GM12801 (cell line): ENCODE results near the gene TPBGL.

Experiments
- TF ChIP-seq, protein P1 (sequence below): IDR thresholded peaks from one replicate; pipeline ENCODE4 v1.5.1; 2011; ENCODE audit warnings: control low read depth; ENCODE audit not compliant: insufficient read length; ENCODE audit errors: extremely low read depth

Gene TPBGL

DNA sequence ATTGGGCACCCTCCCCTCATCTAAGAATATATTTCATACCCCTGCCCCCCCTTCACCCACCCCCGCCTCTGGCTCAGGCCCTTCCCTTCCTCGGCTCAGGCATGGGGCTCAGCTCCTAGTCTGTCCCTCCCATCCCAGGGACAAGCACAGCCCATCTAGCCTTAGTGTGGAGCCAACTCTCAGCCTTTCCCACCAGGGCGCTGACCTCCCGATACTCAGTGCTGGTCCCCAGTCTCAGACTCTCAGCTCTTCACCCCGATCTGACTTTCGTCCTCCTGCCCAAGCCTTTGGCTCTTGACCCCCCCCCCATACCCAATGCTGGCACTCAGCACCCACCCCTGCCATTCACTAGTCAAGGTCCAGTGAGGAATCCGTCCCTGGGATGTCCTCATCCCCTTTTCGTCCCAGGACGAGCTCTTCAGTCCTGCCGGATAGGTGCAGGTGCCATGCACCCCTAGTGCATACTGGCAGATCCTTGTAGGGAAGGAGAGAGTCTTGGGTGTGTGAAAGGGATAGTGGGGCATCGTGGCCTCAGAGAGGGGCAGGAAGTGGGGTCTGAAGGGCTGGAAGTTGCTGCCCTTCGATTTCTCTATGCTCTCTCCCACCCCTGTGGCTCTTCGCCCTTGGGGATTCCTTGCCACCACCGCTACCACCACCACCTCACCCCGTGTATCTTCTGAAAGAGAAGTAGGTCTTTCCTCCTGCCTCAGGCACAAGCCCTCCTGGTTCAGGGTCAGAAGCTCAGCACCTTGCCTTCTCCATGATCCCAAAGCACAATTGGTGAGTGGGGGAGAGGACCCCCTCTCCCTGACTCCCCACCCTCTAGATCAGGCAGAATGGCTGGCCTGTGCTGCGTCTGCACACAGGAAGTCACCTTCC lies 2.4 kb downstream of the TPBGL start:
- TF ChIP-seq, protein P1, sequence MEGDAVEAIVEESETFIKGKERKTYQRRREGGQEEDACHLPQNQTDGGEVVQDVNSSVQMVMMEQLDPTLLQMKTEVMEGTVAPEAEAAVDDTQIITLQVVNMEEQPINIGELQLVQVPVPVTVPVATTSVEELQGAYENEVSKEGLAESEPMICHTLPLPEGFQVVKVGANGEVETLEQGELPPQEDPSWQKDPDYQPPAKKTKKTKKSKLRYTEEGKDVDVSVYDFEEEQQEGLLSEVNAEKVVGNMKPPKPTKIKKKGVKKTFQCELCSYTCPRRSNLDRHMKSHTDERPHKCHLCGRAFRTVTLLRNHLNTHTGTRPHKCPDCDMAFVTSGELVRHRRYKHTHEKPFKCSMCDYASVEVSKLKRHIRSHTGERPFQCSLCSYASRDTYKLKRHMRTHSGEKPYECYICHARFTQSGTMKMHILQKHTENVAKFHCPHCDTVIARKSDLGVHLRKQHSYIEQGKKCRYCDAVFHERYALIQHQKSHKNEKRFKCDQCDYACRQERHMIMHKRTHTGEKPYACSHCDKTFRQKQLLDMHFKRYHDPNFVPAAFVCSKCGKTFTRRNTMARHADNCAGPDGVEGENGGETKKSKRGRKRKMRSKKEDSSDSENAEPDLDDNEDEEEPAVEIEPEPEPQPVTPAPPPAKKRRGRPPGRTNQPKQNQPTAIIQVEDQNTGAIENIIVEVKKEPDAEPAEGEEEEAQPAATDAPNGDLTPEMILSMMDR: no peak

DNA sequence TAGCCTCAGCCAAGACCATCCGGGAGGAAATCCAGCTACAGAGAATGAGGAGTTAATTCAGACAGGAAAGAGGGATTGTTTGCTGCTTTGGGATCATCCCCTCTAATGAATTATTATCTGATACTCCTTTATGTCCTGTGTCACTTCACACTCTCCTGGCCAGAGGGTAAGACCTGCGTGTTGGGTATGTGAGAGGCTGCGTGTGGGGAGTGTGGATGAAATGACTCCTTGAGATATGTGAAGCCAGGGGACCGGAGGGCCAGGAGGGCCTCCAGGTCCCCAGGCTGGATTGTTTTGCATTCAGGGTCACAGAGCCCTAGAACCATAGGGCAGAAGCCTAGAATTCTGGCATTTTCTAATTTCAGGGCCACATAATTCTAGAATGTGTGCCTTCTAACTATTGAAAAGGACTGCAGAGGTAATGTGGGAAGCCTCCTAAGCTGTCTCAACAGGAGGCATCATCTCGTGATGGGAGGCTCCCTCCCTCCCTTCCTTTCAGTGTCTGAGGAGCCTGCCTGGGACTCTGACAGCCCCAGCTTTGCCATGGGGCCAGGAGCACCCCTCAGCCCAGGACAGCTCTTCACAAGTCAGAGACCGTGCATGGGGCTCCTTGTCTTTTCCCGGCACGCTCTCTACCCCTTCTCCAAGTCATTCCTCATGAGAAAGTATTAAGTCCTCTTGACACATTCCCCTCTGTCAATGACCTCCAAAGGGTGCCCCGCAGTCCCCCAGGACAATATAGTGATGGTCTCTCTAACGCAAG lies 3.7 kb downstream of the TPBGL start:
- TF ChIP-seq, protein P1: no peak

- TF ChIP-seq, protein P1: no peak
Measured at GRCh38 chr11:75245356-75246005, 4.9 kb downstream of the TPBGL start.

DNA sequence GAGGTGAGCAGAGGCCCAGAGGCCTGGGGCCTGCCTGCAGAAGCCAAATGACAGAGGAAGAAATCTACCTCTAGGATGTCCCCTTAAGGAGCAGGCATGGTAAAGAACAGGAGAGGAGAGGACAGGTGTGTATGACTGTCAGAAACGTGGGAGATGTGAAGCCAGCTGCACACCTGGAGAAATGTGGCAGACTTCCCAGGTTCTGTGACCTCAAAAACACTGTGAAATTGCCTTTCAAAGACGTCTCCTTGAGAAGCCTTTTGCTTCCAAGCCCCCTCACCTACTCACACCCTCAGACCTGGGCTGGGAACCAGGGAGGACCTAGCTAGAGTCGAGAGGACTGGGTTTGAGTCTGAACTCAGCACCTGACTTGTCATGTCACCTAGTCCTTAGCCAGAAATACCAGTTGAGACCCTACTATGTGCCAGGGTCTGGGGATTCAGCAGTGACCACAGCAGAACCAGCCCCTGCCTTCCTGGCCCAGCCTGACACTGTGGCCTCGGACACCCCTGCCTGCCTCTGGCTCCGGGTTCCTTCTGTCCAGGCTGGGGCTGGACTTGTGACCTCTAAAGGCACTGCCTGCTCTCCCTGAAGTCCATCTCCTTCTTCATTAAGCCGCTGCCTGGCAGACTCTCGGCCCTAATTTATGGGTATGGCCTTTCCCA lies 5.6 kb downstream of the TPBGL start:
- TF ChIP-seq, protein P1: no peak

DNA sequence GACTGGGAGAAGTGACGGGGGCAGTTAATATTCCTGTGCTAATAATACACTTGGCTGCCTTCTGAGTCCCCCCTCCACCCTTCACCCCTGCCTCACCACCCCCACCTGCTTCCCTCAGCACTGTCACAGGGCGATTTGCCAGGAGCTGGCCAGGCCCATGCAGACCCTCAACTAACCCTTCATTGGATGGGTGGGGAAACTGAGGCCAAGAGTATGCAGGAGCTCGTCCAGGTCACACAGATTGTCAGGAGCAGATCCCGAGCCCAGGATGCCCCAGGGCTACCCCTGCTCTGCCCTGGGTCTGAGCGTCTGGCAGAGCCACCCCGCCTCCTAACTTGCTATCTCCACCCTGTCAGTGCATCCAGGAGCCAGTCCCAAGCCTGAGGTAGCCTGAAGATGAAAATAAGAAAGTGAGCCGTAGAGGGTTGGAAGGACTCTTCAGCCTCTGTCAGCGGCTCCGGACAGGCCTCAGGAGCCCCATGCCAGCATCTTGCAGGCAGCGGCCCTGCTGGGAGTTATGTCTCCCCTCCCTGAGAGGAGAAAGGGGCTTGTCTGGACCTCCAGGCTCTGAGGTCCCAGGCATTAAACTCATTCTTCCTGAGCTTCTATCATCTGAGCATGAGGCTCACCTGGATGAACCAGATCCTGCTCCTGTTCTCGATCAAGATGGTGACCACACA lies 6.2 kb downstream of the TPBGL start:
- TF ChIP-seq, protein P1: no peak

DNA sequence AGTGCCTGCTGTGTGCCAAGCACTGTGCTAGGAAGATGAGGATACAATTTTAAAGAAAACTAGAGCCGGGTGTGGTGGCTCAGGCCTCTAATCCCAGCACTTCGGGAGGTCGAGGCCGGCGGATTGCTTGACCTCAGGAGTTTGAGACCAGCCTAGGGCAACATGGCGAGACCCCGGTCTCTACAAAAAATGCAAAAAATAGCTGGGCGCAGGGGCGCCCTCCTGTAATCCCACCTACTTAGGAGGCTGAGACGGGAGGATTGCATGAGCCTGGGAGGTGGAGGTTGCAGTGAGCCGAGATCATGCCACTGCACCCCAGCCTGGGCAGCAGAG lies 8.3 kb downstream of the TPBGL start:
- TF ChIP-seq, protein P1: no peak
